Loucy (cell line): Measurements from ENCODE around the gene GRM2.
A peak's percentile ranks its signal among the peaks of the same experiment; 100 is the strongest.
"Not testable (repeated sequence)": the region's sequence is repeated elsewhere in the genome, so short reads cannot be mapped to it uniquely, and the experiment has no call there.

Experiments used
- H2AFZ ChIP-seq: fragments of 200-600 bp; sonication (generic); 2 replicates; pipeline ENCODE4 v1.6.0; 2016; ENCODE audit warnings: antibody characterized with exemption, mild to moderate bottlenecking, low read length, moderate library complexity
- H3F3A ChIP-seq: fragments of 200-600 bp; 2 replicates; pipeline ENCODE4 v1.6.0; 2016; ENCODE audit warnings: antibody characterized with exemption, low read depth, mild to moderate bottlenecking
- H3K27me3 ChIP-seq: fragments of 200-600 bp; sonication (generic); 2 replicates; pipeline ENCODE4 v1.6.1; 2014; ENCODE audit warnings: low read length, mild to moderate bottlenecking; ENCODE audit not compliant: insufficient read depth, poor library complexity, severe bottlenecking
- H3K36me3 ChIP-seq: fragments of 200-600 bp; sonication (generic); 2 replicates; pipeline ENCODE4 v1.6.1; 2016; ENCODE audit warnings: low read length; ENCODE audit not compliant: insufficient read depth
- H3K4me1 ChIP-seq: fragments of 200-600 bp; sonication (generic); 2 replicates; pipeline ENCODE4 v1.5.1; 2014; ENCODE audit warnings: low read length, mild to moderate bottlenecking; ENCODE audit not compliant: insufficient read depth, poor library complexity, severe bottlenecking
- H3K4me2 ChIP-seq: fragments of 200-600 bp; sonication (generic); 2 replicates; pipeline ENCODE4 v1.6.0; 2014; ENCODE audit warnings: antibody characterized with exemption, low read length, low read depth, mild to moderate bottlenecking; ENCODE audit not compliant: poor library complexity, severe bottlenecking
- H3K4me3 ChIP-seq: fragments of 200-600 bp; sonication (generic); 2 replicates; pipeline ENCODE4 v1.5.1; 2014; ENCODE audit warnings: low read length, mild to moderate bottlenecking, mixed read lengths; ENCODE audit not compliant: poor library complexity, severe bottlenecking
- H3K79me2 ChIP-seq: fragments of 200-600 bp; sonication (generic); 2 replicates; pipeline ENCODE4 v1.6.1; 2014; ENCODE audit warnings: low read length; ENCODE audit not compliant: insufficient read depth
- H3K9ac ChIP-seq: fragments of 200-600 bp; sonication (generic); 2 replicates; pipeline ENCODE4 v1.6.0; 2014; ENCODE audit warnings: mild to moderate bottlenecking, low read depth, low read length, moderate library complexity; ENCODE audit not compliant: poor library complexity, severe bottlenecking
- H3K9me2 ChIP-seq: fragments of 200-600 bp; sonication (generic); replicated peaks from 2 replicates; pipeline ENCODE4 v1.6.1; 2016; ENCODE audit warnings: low read depth, low read length, mixed read lengths
- H3K9me3 ChIP-seq: fragments of 200-600 bp; sonication (generic); 2 replicates; pipeline ENCODE4 v1.6.1; 2014; ENCODE audit warnings: mild to moderate bottlenecking, antibody characterized with exemption, low read length, low read depth; ENCODE audit not compliant: insufficient read depth
- H4K20me1 ChIP-seq: fragments of 200-600 bp; sonication (generic); 2 replicates; pipeline ENCODE4 v1.6.0; 2014; ENCODE audit warnings: antibody characterized with exemption, low read length, mild to moderate bottlenecking; ENCODE audit not compliant: insufficient read depth, poor library complexity, severe bottlenecking
- EZH2phosphoT487 ChIP-seq: fragments of 200-600 bp; IDR thresholded peaks from 2 replicates; pipeline ENCODE4 v1.6.1; 2018; ENCODE audit warnings: antibody characterized with exemption, mild to moderate bottlenecking, moderate library complexity, borderline replicate concordance
- TF ChIP-seq, protein P1 (sequence below): fragments of 200-600 bp; sonication (generic); conservative IDR thresholded peaks from 2 replicates; pipeline ENCODE4 v1.5.1; 2014; ENCODE audit warnings: mild to moderate bottlenecking, antibody characterized with exemption, low read length

Gene GRM2

DNA sequence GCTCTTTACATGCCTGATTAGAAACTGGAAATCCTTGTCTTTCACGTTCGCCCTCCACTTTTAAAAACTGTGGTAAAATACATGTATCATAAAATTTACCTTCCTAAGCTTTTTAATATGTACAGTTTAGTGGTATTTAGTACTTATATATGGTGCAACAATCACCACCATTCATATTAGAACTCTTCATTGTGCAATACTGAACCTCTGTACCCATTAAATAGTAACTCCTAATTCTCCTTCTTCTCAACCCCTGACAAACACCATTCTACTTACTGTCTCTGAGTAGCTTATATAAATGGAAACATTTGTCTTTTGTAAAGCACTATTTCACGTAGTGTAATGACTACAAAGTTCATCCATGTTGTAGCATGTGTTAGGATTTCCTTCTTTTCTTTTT is 28.2 kb downstream of the GRM2 start:
- Histone ChIP-seq H3K9me2 (no peaks in the 10 kb centered on the region), H3K4me1 (peaks cover 6% of the 10 kb centered on the region), H2AFZ (peak overlapping the region; percentile 38; the same call in 1 of the 2 replicates), H4K20me1 (no peaks in the 10 kb centered on the region), H3K4me3 (no peak overlapping the region), H3K9me3 (no peaks in the 10 kb centered on the region), H3K27me3 (no peaks in the 10 kb centered on the region), H3K9ac (no peak overlapping the region), H3K79me2 (no peaks in the 10 kb centered on the region), H3K4me2 (no peak overlapping the region), H3F3A (no peaks in the 10 kb centered on the region), H3K36me3 (no peaks in the 10 kb centered on the region)
- TF ChIP-seq EZH2phosphoT487, result no peak

DNA sequence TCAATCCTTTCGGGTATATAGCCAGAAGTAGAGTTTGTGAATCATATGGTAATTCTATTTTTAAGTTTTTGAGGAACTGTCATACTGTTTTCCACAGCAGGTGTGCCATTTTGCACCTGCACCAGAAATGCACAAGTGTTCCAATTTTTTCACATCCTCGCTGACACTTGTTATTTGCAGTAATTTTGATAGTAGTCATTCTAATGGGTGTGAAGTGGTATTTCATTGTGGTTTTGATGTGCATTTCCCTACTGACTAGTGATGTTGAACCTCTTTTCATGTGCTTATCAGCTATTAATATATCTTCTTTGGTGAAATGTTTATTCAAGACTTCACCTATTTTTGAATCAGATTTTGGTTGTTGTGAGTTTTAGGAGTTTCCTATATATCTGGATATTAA is 29.1 kb downstream of the GRM2 start:
- no peak overlapping the region for H3K4me2 ChIP-seq
- H3K36me3 ChIP-seq, result no peaks in the 10 kb centered on the region
- H3K4me1 ChIP-seq, result peaks cover 6% of the 10 kb centered on the region
- no peaks in the 10 kb centered on the region for H3F3A ChIP-seq
- no peak overlapping the region for H2AFZ ChIP-seq
- no peaks in the 10 kb centered on the region for H4K20me1 ChIP-seq
- TF ChIP-seq, protein P1, sequence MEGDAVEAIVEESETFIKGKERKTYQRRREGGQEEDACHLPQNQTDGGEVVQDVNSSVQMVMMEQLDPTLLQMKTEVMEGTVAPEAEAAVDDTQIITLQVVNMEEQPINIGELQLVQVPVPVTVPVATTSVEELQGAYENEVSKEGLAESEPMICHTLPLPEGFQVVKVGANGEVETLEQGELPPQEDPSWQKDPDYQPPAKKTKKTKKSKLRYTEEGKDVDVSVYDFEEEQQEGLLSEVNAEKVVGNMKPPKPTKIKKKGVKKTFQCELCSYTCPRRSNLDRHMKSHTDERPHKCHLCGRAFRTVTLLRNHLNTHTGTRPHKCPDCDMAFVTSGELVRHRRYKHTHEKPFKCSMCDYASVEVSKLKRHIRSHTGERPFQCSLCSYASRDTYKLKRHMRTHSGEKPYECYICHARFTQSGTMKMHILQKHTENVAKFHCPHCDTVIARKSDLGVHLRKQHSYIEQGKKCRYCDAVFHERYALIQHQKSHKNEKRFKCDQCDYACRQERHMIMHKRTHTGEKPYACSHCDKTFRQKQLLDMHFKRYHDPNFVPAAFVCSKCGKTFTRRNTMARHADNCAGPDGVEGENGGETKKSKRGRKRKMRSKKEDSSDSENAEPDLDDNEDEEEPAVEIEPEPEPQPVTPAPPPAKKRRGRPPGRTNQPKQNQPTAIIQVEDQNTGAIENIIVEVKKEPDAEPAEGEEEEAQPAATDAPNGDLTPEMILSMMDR, result no peak
- no peak for TF ChIP-seq EZH2phosphoT487
- no peaks in the 10 kb centered on the region for H3K79me2 ChIP-seq
- no peak overlapping the region for H3K4me3 ChIP-seq
- H3K27me3 ChIP-seq, result no peaks in the 10 kb centered on the region
- H3K9me3 ChIP-seq, result no peaks in the 10 kb centered on the region
- H3K9me2 ChIP-seq, result no peaks in the 10 kb centered on the region
- H3K9ac ChIP-seq, result no peak overlapping the region

DNA sequence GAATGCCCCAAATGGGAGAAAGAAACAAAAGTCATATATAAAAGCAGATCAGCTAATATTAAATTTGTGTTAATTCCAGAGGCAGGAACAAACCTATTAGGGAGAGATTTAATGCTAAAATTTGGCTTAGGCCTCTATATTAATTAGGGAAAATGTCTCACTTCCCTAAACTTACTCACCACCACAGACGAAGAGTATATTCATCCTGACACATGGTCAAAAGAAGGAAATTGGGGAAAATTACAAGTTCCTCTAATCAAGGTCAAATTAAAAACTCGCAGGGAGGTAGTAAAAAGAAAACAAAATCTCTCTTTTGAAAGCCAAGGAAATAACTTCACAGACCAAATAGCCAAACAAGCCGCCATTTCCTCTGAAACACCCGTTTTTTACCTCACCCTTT is 32.2 kb downstream of the GRM2 start:
- Histone ChIP-seq H2AFZ (no peak overlapping the region), H3K4me1 (peaks cover 6% of the 10 kb centered on the region), H3F3A (no peaks in the 10 kb centered on the region), H3K9ac (no peak overlapping the region), H3K27me3 (no peaks in the 10 kb centered on the region), H3K4me2 (no peak overlapping the region), H3K9me2 (no peaks in the 10 kb centered on the region), H3K4me3 (no peak overlapping the region), H3K79me2 (no peaks in the 10 kb centered on the region), H3K9me3 (no peaks in the 10 kb centered on the region), H3K36me3 (no peaks in the 10 kb centered on the region), H4K20me1 (no peaks in the 10 kb centered on the region)
- TF ChIP-seq, protein P1, result no peak
- no peak for TF ChIP-seq EZH2phosphoT487

DNA sequence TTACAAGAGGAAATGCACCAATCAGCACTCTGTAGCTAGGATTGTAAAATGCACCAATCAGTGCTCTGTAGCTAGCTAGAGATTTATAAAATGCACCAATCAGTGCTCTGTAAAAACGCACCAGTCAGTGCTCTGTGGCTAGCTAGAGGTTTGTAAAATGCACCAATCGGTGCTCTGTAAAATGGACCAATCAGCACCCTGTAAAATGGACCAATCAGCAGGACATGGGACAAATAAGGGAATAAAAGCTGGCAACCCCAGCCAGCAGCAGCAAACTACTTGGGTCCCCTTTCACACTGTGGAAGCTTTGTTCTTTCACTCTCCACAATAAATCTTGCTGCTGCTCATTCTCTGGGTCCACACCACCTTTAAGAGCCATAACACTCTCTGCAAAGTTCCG is 35.5 kb downstream of the GRM2 start:
- H3K4me2 ChIP-seq, H2AFZ ChIP-seq: not testable (repeated sequence)

More for the DNA sequence above, 35.5 kb downstream of the GRM2 start:
- not testable (repeated sequence) for H3K27me3 ChIP-seq, H3K79me2 ChIP-seq, H3K4me1 ChIP-seq, H3K9me2 ChIP-seq, H3K4me3 ChIP-seq, H3K36me3 ChIP-seq, H3K9ac ChIP-seq, H4K20me1 ChIP-seq, H3K9me3 ChIP-seq, H3F3A ChIP-seq
